WTC11 (cell line): ENCODE results near the gene BROX. TPM values are rescaled to one million over a fixed set of nuclear protein-coding genes. Genes with fewer than 3 reads are reported as not detected.

Experiments
- ATAC-seq: fragments of 200-7000 bp; cut with Tn5 transposase; 2 replicates; pipeline ENCODE4 v1.10.0; 2021; ENCODE audit warnings: mild to moderate bottlenecking, moderate library complexity
- CTCF ChIA-PET: fragments of 300-600 bp; sonication (Branson Sonifier 250); formaldehyde crosslinking; loops from one replicate; lab custom pipeline; 2021; ENCODE audit warnings: antibody characterized with exemption; lab: Charles Lee
- POLR2A ChIA-PET: fragments of 350-600 bp; sonication (Branson Sonifier 250); formaldehyde crosslinking; loops from one replicate; lab custom pipeline; 2021; ENCODE audit warnings: antibody characterized with exemption; lab: Charles Lee
- DNase-seq: peaks from one replicate; pipeline ENCODE4 v3.0.0; 2021; ENCODE audit warnings: low spot score
- H3K27ac Mint-ChIP-seq: 2 replicates; pipeline ENCODE4 v1.8.0; 2021; ENCODE audit warnings: mixed read lengths
- H3K27me3 Mint-ChIP-seq: 2 replicates; pipeline ENCODE4 v1.8.0; 2021; ENCODE audit warnings: low read depth, mild to moderate bottlenecking, moderate library complexity, mixed read lengths
- H3K36me3 Mint-ChIP-seq: 2 replicates; pipeline ENCODE4 v1.8.0; 2021; ENCODE audit warnings: mixed read lengths
- H3K4me1 Mint-ChIP-seq: 2 replicates; pipeline ENCODE4 v1.8.0; 2022; ENCODE audit warnings: mixed read lengths
- H3K4me3 Mint-ChIP-seq: 2 replicates; pipeline ENCODE4 v1.8.0; 2021; ENCODE audit warnings: mild to moderate bottlenecking, moderate library complexity, mixed read lengths
- H3K9me3 Mint-ChIP-seq: 2 replicates; pipeline ENCODE4 v1.8.0; 2021; ENCODE audit warnings: mixed read lengths
- ATF1 ChIP-seq: sonication (generic); formaldehyde crosslinking; IDR thresholded peaks from 2 replicates; pipeline ENCODE4 v1.8.1; 2023; ENCODE audit warnings: mild to moderate bottlenecking, moderate library complexity, missing genetic modification reagents
- ATF2 ChIP-seq: sonication (generic); formaldehyde crosslinking; IDR thresholded peaks from 2 replicates; pipeline ENCODE4 v1.8.1; 2022; ENCODE audit warnings: low read depth, missing genetic modification reagents, borderline replicate concordance
- ATF3 ChIP-seq: sonication (generic); formaldehyde crosslinking; conservative IDR thresholded peaks from 2 replicates; pipeline ENCODE4 v1.8.1; 2022; ENCODE audit warnings: mild to moderate bottlenecking, missing genetic modification reagents
- CDX4 ChIP-seq: fragments of 250-450 bp; sonication (Bioruptor Pico); IDR thresholded peaks from 2 replicates; pipeline ENCODE4 v1.9.0; 2021; ENCODE audit warnings: moderate library complexity, mild to moderate bottlenecking, inconsistent platforms, borderline replicate concordance
- GRHL2 ChIP-seq: fragments of 250-450 bp; sonication (Bioruptor Pico); IDR thresholded peaks from 2 replicates; pipeline ENCODE4 v1.8.0; 2022; ENCODE audit warnings: mild to moderate bottlenecking, moderate library complexity; ENCODE audit not compliant: insufficient replicate concordance, severe bottlenecking
- GTF2I ChIP-seq: fragments of 250-450 bp; sonication (Bioruptor Pico); conservative IDR thresholded peaks from 2 replicates; pipeline ENCODE4 v1.4.0; 2021; ENCODE audit warnings: mild to moderate bottlenecking
- HMGA2 ChIP-seq: fragments of 250-450 bp; sonication (Bioruptor Pico); IDR thresholded peaks from 2 replicates; pipeline ENCODE4 v1.4.0; 2021; ENCODE audit warnings: mild to moderate bottlenecking, moderate library complexity
- MLX ChIP-seq: sonication (generic); formaldehyde crosslinking; IDR thresholded peaks from 2 replicates; pipeline ENCODE4 v1.8.1; 2023; ENCODE audit warnings: mild to moderate bottlenecking, missing genetic modification reagents, moderate library complexity
- MXD4 ChIP-seq: fragments of 250-450 bp; sonication (Bioruptor Pico); IDR thresholded peaks from 2 replicates; pipeline ENCODE4 v1.8.0; 2021; ENCODE audit warnings: mild to moderate bottlenecking, moderate library complexity, borderline replicate concordance
- NFATC4 ChIP-seq: fragments of 250-450 bp; sonication (Bioruptor Pico); IDR thresholded peaks from 2 replicates; pipeline ENCODE4 v1.9.0; 2021; ENCODE audit warnings: mild to moderate bottlenecking
- PRDM15 ChIP-seq: sonication (generic); formaldehyde crosslinking; IDR thresholded peaks from 2 replicates; pipeline ENCODE4 v1.8.0; 2022; ENCODE audit warnings: missing genetic modification reagents
- SMAD4 ChIP-seq: sonication (generic); formaldehyde crosslinking; IDR thresholded peaks from 2 replicates; pipeline ENCODE4 v1.8.0; 2022; ENCODE audit warnings: mild to moderate bottlenecking, missing genetic modification reagents
- TEAD1 ChIP-seq: sonication (generic); formaldehyde crosslinking; IDR thresholded peaks from 2 replicates; pipeline ENCODE4 v1.8.0; 2022; ENCODE audit warnings: mild to moderate bottlenecking, missing genetic modification reagents
- TP53 ChIP-seq: sonication (generic); formaldehyde crosslinking; IDR thresholded peaks from 2 replicates; pipeline ENCODE4 v1.8.1; 2023; ENCODE audit warnings: mild to moderate bottlenecking, missing genetic modification reagents
- ZNF121 ChIP-seq: sonication (generic); formaldehyde crosslinking; IDR thresholded peaks from 2 replicates; pipeline ENCODE4 v1.8.0; 2023; ENCODE audit warnings: missing genetic modification reagents
- ZNF138 ChIP-seq: sonication (generic); formaldehyde crosslinking; conservative IDR thresholded peaks from 2 replicates; pipeline ENCODE4 v1.8.1; 2022; ENCODE audit warnings: mild to moderate bottlenecking, moderate library complexity, missing genetic modification reagents
- ZNF396 ChIP-seq: fragments of 250-450 bp; sonication (Bioruptor Pico); IDR thresholded peaks from 2 replicates; pipeline ENCODE4 v1.8.0; 2021; ENCODE audit warnings: mild to moderate bottlenecking, moderate library complexity, borderline replicate concordance
- ZNF425 ChIP-seq: fragments of 250-450 bp; sonication (Bioruptor Pico); conservative IDR thresholded peaks from 2 replicates; pipeline ENCODE4 v1.9.0; 2021; ENCODE audit warnings: mild to moderate bottlenecking
- ZNF532 ChIP-seq: fragments of 250-450 bp; sonication (Bioruptor Pico); IDR thresholded peaks from 2 replicates; pipeline ENCODE4 v1.9.0; 2021; ENCODE audit warnings: mild to moderate bottlenecking, borderline replicate concordance
- total RNA-seq: library from RNA; stranded (reverse); gene quantifications from 3 replicates; pipeline ENCODE4 v1.2.3, GENCODE V29; 2021

Gene BROX
- total RNA-seq, 1 experiment from 2014 or later, result 27.1 TPM

- Mint-ChIP-seq H3K27me3 (no peaks in the 10 kb centered on the region), H3K4me1 (no peaks in the 10 kb centered on the region), H3K27ac (no peak overlapping the region), H3K9me3 (peaks cover 5% of the 10 kb centered on the region), H3K36me3 (peaks cover 20% of the 10 kb centered on the region), H3K4me3 (no peak overlapping the region)
- DNase-seq, result no peak
- ATAC-seq, result no peak
- POLR2A ChIA-PET, result interaction anchor here (0.7 kb wide), 1 partner anchor 117 kb away, joined by 6 read pairs; no protein-coding TSS in a partner anchor
- CTCF ChIA-PET, result interaction anchor here (0.9 to 1.6 kb wide), 2 partner anchors 63 to 72 kb away, joined by 3 to 4 read pairs; no protein-coding TSS in a partner anchor
- TF ChIP-seq SMAD4 (CRISPR knock-in tag), result no peak
Observed at GRCh38 chr1:222697203-222697602, 15.2 kb upstream of the BROX start.

GRCh38 chr1:222697826-222698225 lies 14.5 kb upstream of the BROX start:
- DNase-seq (no peak), ATAC-seq (no peak)
- Mint-ChIP-seq H3K36me3 (peaks cover 26% of the 10 kb centered on the region), H3K4me1 (no peaks in the 10 kb centered on the region), H3K27me3 (no peaks in the 10 kb centered on the region), H3K27ac (no peak overlapping the region), H3K4me3 (no peak overlapping the region), H3K9me3 (peaks cover 5% of the 10 kb centered on the region)
- ChIA-PET CTCF (interaction anchor here (0.7 to 1.6 kb wide), 3 partner anchors 8 to 71 kb away, joined by 3 to 4 read pairs (median 3); no protein-coding TSS in a partner anchor), POLR2A (interaction anchor here (0.7 kb wide), 1 partner anchor 116 kb away, joined by 6 read pairs; no protein-coding TSS in a partner anchor)
- TF ChIP-seq ZNF121 (CRISPR knock-in tag) (no peak), ATF2 (no peak), TP53 (CRISPR knock-in tag) (no peak), ZNF425 (no peak), GRHL2 (CRISPR knock-in tag) (no peak), MXD4 (CRISPR knock-in tag) (no peak), ZNF532 (CRISPR knock-in tag) (no peak)

GRCh38 chr1:222702210-222702609 lies 10.2 kb upstream of the BROX start:
- DNase-seq (no peak), ATAC-seq (no peak)
- H3K9me3 Mint-ChIP-seq, result peaks cover 28% of the 10 kb centered on the region
- H3K4me3 Mint-ChIP-seq, result no peak overlapping the region
- H3K4me1 Mint-ChIP-seq, result no peaks in the 10 kb centered on the region
- no peaks in the 10 kb centered on the region for H3K27me3 Mint-ChIP-seq
- POLR2A ChIA-PET, result no interaction called here
- peaks cover 54% of the 10 kb centered on the region for H3K36me3 Mint-ChIP-seq
- CTCF ChIA-PET, result no interaction called here
- 0 out of 2 replicates have a peak overlapping the region, but pooled peaks have one; percentile 11 for H3K27ac Mint-ChIP-seq
- TF ChIP-seq ZNF396 (CRISPR knock-in tag), result no peak
- TF ChIP-seq PRDM15 (CRISPR knock-in tag), result no peak
- no peak for TF ChIP-seq ATF1 (CRISPR knock-in tag)
- TF ChIP-seq HMGA2 (CRISPR knock-in tag), result no peak
- no peak for TF ChIP-seq MLX (CRISPR knock-in tag)
- no peak for TF ChIP-seq NFATC4 (CRISPR knock-in tag)
- TF ChIP-seq ZNF138 (CRISPR knock-in tag), result no peak
- no peak for TF ChIP-seq ATF3
- no peak for TF ChIP-seq CDX4
- no peak for TF ChIP-seq GTF2I (CRISPR knock-in tag)
- TF ChIP-seq TEAD1 (CRISPR knock-in tag), result no peak
